ENCODE data around the gene RAX.

Gene RAX

GRCh38 chr18:59270689-59271257 is 2.5 kb downstream of the RAX start:
- no peak overlapping the region for H3K4me3 ChIP-seq (replicated peaks; ENCODE audit: insufficient read depth, low read length)
- no peak overlapping the region for H3K27ac ChIP-seq (replicated peaks)
- TF ChIP-seq, protein P1, sequence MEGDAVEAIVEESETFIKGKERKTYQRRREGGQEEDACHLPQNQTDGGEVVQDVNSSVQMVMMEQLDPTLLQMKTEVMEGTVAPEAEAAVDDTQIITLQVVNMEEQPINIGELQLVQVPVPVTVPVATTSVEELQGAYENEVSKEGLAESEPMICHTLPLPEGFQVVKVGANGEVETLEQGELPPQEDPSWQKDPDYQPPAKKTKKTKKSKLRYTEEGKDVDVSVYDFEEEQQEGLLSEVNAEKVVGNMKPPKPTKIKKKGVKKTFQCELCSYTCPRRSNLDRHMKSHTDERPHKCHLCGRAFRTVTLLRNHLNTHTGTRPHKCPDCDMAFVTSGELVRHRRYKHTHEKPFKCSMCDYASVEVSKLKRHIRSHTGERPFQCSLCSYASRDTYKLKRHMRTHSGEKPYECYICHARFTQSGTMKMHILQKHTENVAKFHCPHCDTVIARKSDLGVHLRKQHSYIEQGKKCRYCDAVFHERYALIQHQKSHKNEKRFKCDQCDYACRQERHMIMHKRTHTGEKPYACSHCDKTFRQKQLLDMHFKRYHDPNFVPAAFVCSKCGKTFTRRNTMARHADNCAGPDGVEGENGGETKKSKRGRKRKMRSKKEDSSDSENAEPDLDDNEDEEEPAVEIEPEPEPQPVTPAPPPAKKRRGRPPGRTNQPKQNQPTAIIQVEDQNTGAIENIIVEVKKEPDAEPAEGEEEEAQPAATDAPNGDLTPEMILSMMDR (IDR thresholded peaks at IDR 0.05; ENCODE audit: insufficient read depth, low read length) = no peak
- TF ChIP-seq, protein P2, sequence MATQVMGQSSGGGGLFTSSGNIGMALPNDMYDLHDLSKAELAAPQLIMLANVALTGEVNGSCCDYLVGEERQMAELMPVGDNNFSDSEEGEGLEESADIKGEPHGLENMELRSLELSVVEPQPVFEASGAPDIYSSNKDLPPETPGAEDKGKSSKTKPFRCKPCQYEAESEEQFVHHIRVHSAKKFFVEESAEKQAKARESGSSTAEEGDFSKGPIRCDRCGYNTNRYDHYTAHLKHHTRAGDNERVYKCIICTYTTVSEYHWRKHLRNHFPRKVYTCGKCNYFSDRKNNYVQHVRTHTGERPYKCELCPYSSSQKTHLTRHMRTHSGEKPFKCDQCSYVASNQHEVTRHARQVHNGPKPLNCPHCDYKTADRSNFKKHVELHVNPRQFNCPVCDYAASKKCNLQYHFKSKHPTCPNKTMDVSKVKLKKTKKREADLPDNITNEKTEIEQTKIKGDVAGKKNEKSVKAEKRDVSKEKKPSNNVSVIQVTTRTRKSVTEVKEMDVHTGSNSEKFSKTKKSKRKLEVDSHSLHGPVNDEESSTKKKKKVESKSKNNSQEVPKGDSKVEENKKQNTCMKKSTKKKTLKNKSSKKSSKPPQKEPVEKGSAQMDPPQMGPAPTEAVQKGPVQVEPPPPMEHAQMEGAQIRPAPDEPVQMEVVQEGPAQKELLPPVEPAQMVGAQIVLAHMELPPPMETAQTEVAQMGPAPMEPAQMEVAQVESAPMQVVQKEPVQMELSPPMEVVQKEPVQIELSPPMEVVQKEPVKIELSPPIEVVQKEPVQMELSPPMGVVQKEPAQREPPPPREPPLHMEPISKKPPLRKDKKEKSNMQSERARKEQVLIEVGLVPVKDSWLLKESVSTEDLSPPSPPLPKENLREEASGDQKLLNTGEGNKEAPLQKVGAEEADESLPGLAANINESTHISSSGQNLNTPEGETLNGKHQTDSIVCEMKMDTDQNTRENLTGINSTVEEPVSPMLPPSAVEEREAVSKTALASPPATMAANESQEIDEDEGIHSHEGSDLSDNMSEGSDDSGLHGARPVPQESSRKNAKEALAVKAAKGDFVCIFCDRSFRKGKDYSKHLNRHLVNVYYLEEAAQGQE (IDR thresholded peaks at IDR 0.05; ENCODE audit: insufficient replicate concordance, low read depth) = no peak
- no peak for TF ChIP-seq SPI1 (IDR thresholded peaks at IDR 0.05; ENCODE audit: borderline replicate concordance, low read depth)
- no peak for TF ChIP-seq POLR2AphosphoS5 (IDR thresholded peaks at IDR 0.05; ENCODE audit: low read depth)
- no peak for TF ChIP-seq GABPA (IDR thresholded peaks at IDR 0.05; ENCODE audit: low read depth)
- no peak for DNase-seq (ENCODE audit: low read depth in 1 of 2, low spot score in 1 of 2)
- H3K27me3 ChIP-seq (ENCODE audit: insufficient read depth, poor library complexity, severe bottlenecking) = peaks cover 94% of the 10 kb centered on the region

GRCh38 chr18:59269563-59270119 is 3.6 kb downstream of the RAX start:
- no peak for DNase-seq (ENCODE audit: low read depth in 1 of 2, low spot score in 1 of 2)
- no peak overlapping the region for H3K27ac ChIP-seq (replicated peaks)
- peaks cover 96% of the 10 kb centered on the region for H3K27me3 ChIP-seq (ENCODE audit: insufficient read depth, poor library complexity, severe bottlenecking)
- H3K4me3 ChIP-seq (replicated peaks; ENCODE audit: insufficient read depth, low read length) = no peak overlapping the region
- no peak for TF ChIP-seq GABPA (IDR thresholded peaks at IDR 0.05; ENCODE audit: low read depth)
- no peak for TF ChIP-seq POLR2AphosphoS5 (IDR thresholded peaks at IDR 0.05; ENCODE audit: low read depth)
- TF ChIP-seq, protein P1 (IDR thresholded peaks at IDR 0.05; ENCODE audit: insufficient read depth, low read length) = no peak
- no peak for TF ChIP-seq SPI1 (IDR thresholded peaks at IDR 0.05; ENCODE audit: borderline replicate concordance, low read depth)
- TF ChIP-seq, protein P2 (IDR thresholded peaks at IDR 0.05; ENCODE audit: insufficient replicate concordance, low read depth) = no peak

- no peak for TF ChIP-seq SPI1 (IDR thresholded peaks at IDR 0.05; ENCODE audit: borderline replicate concordance, low read depth)
- TF ChIP-seq GABPA (IDR thresholded peaks at IDR 0.05; ENCODE audit: low read depth) = no peak
- H3K4me3 ChIP-seq (replicated peaks; ENCODE audit: insufficient read depth, low read length) = no peak overlapping the region
- peaks cover 96% of the 10 kb centered on the region for H3K27me3 ChIP-seq (ENCODE audit: insufficient read depth, poor library complexity, severe bottlenecking)
- DNase-seq (ENCODE audit: low read depth in 1 of 2, low spot score in 1 of 2) = peak in 1 of 2 experiments; percentile 31
- H3K27ac ChIP-seq (replicated peaks) = no peak overlapping the region
These were observed 4.3 kb downstream of the RAX start for GRCh38 chr18:59268721-59269562.

GRCh38 chr18:59268127-59268720 is 5.0 kb downstream of the RAX start:
- H3K27me3 ChIP-seq (ENCODE audit: insufficient read depth, poor library complexity, severe bottlenecking) = peaks cover 94% of the 10 kb centered on the region
- no peak overlapping the region for H3K4me3 ChIP-seq (replicated peaks; ENCODE audit: insufficient read depth, low read length)
- no peak for DNase-seq (ENCODE audit: low read depth in 1 of 2, low spot score in 1 of 2)

More at GRCh38 chr18:59268127-59268720, 5.0 kb downstream of the RAX start:
- H3K27ac ChIP-seq (replicated peaks) = no peak overlapping the region
- TF ChIP-seq, protein P1 (IDR thresholded peaks at IDR 0.05; ENCODE audit: insufficient read depth, low read length) = no peak
- TF ChIP-seq, protein P2 (IDR thresholded peaks at IDR 0.05; ENCODE audit: insufficient replicate concordance, low read depth) = no peak
- TF ChIP-seq GABPA (IDR thresholded peaks at IDR 0.05; ENCODE audit: low read depth) (no peak), POLR2AphosphoS5 (IDR thresholded peaks at IDR 0.05; ENCODE audit: low read depth) (no peak), SPI1 (IDR thresholded peaks at IDR 0.05; ENCODE audit: borderline replicate concordance, low read depth) (no peak)
